ENCODE data around the gene ZC3HAV1L.

ZC3HAV1L gene

DNA sequence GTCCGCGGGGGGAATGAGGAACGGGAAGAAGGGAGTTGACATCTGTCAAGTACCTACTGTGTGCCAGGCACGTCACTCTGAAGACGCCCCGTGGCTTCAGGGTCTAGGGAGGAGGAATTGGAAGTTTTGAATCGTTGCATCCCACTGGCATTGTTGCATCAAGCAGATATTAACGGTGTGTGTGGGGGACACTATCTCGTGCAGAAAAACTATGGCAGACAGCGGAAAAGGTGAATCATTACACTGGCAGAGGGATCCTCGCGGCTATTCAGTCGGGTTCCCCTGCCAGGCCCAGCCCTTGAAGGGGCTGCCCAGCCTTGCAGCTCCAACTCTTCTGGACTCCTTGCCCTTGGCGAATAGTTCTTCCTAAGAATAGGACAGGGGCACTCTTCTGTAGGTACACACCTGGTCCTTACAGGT is 53.6 kb downstream of the ZC3HAV1L start (continued):
- TF ChIP-seq TCF4 (CRISPR knock-in tag; IDR thresholded peaks at IDR 0.05; ENCODE audit: borderline replicate concordance): no peak
- TF ChIP-seq, protein P1, sequence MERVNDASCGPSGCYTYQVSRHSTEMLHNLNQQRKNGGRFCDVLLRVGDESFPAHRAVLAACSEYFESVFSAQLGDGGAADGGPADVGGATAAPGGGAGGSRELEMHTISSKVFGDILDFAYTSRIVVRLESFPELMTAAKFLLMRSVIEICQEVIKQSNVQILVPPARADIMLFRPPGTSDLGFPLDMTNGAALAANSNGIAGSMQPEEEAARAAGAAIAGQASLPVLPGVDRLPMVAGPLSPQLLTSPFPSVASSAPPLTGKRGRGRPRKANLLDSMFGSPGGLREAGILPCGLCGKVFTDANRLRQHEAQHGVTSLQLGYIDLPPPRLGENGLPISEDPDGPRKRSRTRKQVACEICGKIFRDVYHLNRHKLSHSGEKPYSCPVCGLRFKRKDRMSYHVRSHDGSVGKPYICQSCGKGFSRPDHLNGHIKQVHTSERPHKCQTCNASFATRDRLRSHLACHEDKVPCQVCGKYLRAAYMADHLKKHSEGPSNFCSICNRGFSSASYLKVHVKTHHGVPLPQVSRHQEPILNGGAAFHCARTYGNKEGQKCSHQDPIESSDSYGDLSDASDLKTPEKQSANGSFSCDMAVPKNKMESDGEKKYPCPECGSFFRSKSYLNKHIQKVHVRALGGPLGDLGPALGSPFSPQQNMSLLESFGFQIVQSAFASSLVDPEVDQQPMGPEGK (CRISPR knock-in tag; IDR thresholded peaks at IDR 0.05; ENCODE audit: borderline replicate concordance): no peak

DNA sequence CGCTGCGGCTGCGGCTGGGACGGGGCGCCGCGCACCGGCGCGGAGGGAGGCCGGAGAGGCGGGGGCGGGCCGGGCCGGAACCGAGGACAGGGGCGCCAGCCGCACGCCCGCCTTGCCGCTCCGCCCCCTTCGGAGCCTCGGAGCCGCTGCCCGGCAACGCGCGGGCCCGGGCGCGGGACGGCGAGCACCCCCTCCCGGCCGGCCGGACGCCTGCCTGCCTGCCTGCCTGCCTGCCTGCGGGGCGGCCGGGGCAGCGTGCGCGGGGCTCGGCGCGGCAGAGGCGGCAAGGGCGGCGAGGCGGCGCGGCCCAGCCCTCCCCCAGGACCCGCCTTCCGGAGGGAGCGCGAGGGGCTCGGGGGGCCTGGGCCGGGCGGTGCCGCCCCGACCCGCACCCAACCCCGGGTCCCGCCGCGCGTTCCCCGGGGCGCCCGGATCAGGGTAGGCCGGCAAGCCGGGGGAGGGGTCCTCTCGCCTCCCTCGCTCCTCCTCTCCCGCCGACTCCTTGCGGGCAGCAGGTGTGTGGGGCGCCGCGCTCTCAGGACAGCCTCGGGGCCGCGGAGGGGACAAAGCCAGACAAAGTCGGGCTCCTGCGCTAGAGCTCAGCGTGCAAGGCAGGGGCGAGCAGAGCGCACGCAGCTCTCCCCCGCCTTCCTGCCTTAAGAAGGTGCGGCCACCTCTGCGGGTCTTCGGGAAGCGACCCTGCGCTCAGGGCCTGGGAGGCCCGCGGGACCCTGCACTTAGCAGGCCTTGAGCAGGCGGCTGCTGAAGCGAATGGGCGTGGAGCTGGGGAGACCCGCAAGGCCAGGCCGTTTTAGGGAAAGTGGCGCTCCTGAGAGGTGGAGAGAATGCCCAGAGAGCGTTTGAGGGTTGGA is 54.3 kb downstream of the ZC3HAV1L start, which contains the start of gene KIAA1549:
TSS of gene KIAA1549 (minus strand) at position 58 of the 872 bp plus-strand sequence. CDS start 120 bp downstream, outside the sequence.
- TF ChIP-seq OSR1 (CRISPR knock-in tag; IDR thresholded peaks at IDR 0.05) (no peak), PPARA (CRISPR knock-in tag; IDR thresholded peaks at IDR 0.05; ENCODE audit: borderline replicate concordance) (peak; percentile 35; the same call in 1 of the 2 replicates), SNAI2 (CRISPR knock-in tag; IDR thresholded peaks at IDR 0.05) (peak; percentile 18; the same call in 1 of the 2 replicates), BACH2 (CRISPR knock-in tag; IDR thresholded peaks at IDR 0.05; ENCODE audit: borderline replicate concordance) (no peak)
- peak; percentile 80 for ATAC-seq

DNA sequence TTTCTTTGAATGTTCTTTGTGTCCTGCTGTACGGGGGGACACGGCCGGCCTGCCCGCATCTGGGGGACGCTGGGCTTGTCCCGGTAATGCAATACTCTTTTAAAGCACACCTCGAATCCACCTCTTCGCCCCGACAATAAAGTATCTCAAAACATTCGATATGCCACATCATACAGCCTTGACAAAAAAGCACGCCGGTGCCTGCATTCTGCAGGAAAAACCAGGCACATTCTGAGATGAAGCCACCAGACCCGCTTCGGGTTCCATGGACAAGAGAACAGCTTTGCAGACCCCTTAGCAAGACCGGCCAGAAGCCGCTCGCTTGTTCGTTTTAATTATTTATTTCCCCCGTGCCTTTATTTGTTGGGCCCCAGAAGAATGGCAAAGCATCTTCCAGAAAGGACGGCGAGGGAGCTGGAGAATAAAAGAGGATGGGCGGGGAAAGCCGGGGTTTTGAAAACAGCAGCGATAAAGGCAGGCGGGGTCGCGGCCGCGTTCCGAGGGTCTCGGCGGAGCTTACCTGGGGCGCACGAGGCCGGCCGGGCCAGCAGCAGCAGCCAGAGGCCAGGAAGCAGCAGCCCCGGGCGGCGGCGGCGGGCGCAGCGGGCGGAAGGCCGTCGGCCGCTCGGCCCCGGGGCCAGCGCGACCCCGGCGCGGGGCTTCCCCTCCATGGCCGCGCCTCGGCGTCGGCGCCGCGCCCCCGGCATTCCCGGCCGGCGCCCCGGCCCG is 55.1 kb downstream of the ZC3HAV1L start:
- peak; percentile 23 for ATAC-seq
- TF ChIP-seq, protein P2, sequence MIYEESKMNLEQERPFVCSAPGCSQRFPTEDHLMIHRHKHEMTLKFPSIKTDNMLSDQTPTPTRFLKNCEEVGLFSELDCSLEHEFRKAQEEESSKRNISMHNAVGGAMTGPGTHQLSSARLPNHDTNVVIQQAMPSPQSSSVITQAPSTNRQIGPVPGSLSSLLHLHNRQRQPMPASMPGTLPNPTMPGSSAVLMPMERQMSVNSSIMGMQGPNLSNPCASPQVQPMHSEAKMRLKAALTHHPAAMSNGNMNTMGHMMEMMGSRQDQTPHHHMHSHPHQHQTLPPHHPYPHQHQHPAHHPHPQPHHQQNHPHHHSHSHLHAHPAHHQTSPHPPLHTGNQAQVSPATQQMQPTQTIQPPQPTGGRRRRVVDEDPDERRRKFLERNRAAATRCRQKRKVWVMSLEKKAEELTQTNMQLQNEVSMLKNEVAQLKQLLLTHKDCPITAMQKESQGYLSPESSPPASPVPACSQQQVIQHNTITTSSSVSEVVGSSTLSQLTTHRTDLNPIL (CRISPR knock-in tag; IDR thresholded peaks at IDR 0.05; ENCODE audit: low read depth): no peak
- TF ChIP-seq ISL1 (CRISPR knock-in tag; IDR thresholded peaks at IDR 0.05) (no peak), CSDC2 (CRISPR knock-in tag; IDR thresholded peaks at IDR 0.05) (no peak), SNAI2 (CRISPR knock-in tag; IDR thresholded peaks at IDR 0.05) (no peak), ARNTL (CRISPR knock-in tag; IDR thresholded peaks at IDR 0.05; ENCODE audit: borderline replicate concordance, low read depth) (no peak), ESRRG (CRISPR knock-in tag; IDR thresholded peaks at IDR 0.05) (no peak), ZNF70 (CRISPR knock-in tag; IDR thresholded peaks at IDR 0.05) (no peak), TCF4 (CRISPR knock-in tag; IDR thresholded peaks at IDR 0.05; ENCODE audit: borderline replicate concordance) (no peak)
- TF ChIP-seq, protein P1 (CRISPR knock-in tag; IDR thresholded peaks at IDR 0.05; ENCODE audit: borderline replicate concordance): no peak
- TF ChIP-seq, protein P3, sequence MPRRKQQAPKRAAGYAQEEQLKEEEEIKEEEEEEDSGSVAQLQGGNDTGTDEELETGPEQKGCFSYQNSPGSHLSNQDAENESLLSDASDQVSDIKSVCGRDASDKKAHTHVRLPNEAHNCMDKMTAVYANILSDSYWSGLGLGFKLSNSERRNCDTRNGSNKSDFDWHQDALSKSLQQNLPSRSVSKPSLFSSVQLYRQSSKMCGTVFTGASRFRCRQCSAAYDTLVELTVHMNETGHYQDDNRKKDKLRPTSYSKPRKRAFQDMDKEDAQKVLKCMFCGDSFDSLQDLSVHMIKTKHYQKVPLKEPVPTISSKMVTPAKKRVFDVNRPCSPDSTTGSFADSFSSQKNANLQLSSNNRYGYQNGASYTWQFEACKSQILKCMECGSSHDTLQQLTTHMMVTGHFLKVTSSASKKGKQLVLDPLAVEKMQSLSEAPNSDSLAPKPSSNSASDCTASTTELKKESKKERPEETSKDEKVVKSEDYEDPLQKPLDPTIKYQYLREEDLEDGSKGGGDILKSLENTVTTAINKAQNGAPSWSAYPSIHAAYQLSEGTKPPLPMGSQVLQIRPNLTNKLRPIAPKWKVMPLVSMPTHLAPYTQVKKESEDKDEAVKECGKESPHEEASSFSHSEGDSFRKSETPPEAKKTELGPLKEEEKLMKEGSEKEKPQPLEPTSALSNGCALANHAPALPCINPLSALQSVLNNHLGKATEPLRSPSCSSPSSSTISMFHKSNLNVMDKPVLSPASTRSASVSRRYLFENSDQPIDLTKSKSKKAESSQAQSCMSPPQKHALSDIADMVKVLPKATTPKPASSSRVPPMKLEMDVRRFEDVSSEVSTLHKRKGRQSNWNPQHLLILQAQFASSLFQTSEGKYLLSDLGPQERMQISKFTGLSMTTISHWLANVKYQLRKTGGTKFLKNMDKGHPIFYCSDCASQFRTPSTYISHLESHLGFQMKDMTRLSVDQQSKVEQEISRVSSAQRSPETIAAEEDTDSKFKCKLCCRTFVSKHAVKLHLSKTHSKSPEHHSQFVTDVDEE (CRISPR knock-in tag; IDR thresholded peaks at IDR 0.05): no peak

DNA sequence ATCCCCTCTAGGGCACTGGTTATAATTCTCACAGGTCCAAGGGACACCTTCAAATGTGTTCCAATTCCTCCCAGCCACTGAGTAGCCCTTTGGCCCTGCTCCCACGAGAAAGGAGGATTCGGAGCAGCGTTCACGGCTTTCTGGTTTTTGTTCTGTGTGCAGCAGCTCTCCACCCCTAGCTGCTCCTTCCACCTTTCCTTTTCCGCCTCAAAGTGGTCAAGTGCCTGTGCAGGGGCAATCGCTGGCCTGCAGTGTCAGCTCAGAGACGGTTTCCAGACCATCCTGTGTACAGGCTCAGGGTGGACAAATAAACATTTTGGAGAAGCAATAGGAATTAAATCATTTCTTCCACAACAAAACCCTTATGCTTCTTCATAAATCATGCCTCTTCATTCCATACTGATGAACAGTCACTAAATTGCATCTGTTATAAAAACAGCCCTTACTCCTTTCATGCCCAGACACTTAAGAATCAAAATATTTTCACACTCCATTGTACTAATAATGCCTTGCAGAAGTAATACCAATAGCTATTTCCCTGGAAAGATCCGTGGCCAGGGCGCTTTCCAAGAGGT is 55.8 kb downstream of the ZC3HAV1L start:
- no peak for TF ChIP-seq TOX (CRISPR knock-in tag; IDR thresholded peaks at IDR 0.05; ENCODE audit: borderline replicate concordance)
- TF ChIP-seq ESRRG (CRISPR knock-in tag; IDR thresholded peaks at IDR 0.05): 0 out of 2 replicates have a peak, but pooled peaks have one; percentile 17
- TF ChIP-seq, protein P3 (CRISPR knock-in tag; IDR thresholded peaks at IDR 0.05): no peak
- peak; percentile 45 for ATAC-seq
